OCI-LY1 (cell line): Measurements from ENCODE around the gene TSN.
A peak's percentile ranks its signal among the peaks of the same experiment; 100 is the strongest.

Experiments used
- H2AFZ ChIP-seq: fragments of 200-600 bp; sonication (generic), shearing (Covaris generic); 2 replicates; pipeline ENCODE4 v1.6.0; 2014; ENCODE audit warnings: antibody characterized with exemption, mild to moderate bottlenecking, low read length
- H3F3A ChIP-seq: fragments of 200-600 bp; sonication (generic), shearing (Covaris generic); 2 replicates; pipeline ENCODE4 v1.6.0; 2014; ENCODE audit warnings: mild to moderate bottlenecking, antibody characterized with exemption, low read length, moderate library complexity; ENCODE audit not compliant: insufficient read depth
- H3K27ac ChIP-seq: fragments of 200-600 bp; sonication (generic); 2 replicates; pipeline ENCODE4 v1.5.1; 2014; ENCODE audit warnings: low read length, mixed run types, mild to moderate bottlenecking, low read depth; ENCODE audit not compliant: poor library complexity, severe bottlenecking
- H3K27me3 ChIP-seq: fragments of 200-600 bp; sonication (generic); 2 replicates; pipeline ENCODE4 v1.6.0; 2014; ENCODE audit warnings: antibody characterized with exemption, mild to moderate bottlenecking, low read length, moderate library complexity; ENCODE audit not compliant: insufficient read depth
- H3K36me3 ChIP-seq: fragments of 200-600 bp; sonication (generic); 2 replicates; pipeline ENCODE4 v1.6.1; 2014; ENCODE audit warnings: mild to moderate bottlenecking, antibody characterized with exemption, low read length, moderate library complexity, mixed read lengths; ENCODE audit not compliant: insufficient read depth
- H3K4me1 ChIP-seq: fragments of 200-600 bp; sonication (generic); 2 replicates; pipeline ENCODE4 v1.5.1; 2014; ENCODE audit warnings: mild to moderate bottlenecking, low read length, moderate library complexity; ENCODE audit not compliant: insufficient read depth, severe bottlenecking
- H3K4me2 ChIP-seq: fragments of 200-600 bp; sonication (generic), shearing (Covaris generic); 2 replicates; pipeline ENCODE4 v1.6.1; 2014; ENCODE audit warnings: low read length
- H3K4me3 ChIP-seq: fragments of 200-600 bp; sonication (generic); 2 replicates; pipeline ENCODE4 v1.5.1; 2014; ENCODE audit warnings: low read length, low read depth, mild to moderate bottlenecking, mixed read lengths; ENCODE audit not compliant: poor library complexity, severe bottlenecking
- H3K79me2 ChIP-seq: fragments of 200-600 bp; shearing (Covaris generic); 2 replicates; pipeline ENCODE4 v1.6.1; 2016; ENCODE audit warnings: mixed run types, low read length, mixed read lengths; ENCODE audit not compliant: insufficient read depth
- H3K9ac ChIP-seq: fragments of 200-600 bp; sonication (generic), shearing (Covaris generic); 2 replicates; pipeline ENCODE4 v1.6.1; 2014; ENCODE audit warnings: mild to moderate bottlenecking, low read length, mixed read lengths
- H3K9me2 ChIP-seq: fragments of 200-600 bp; sonication (generic), shearing (Covaris generic); 2 replicates; pipeline ENCODE4 v1.6.1; 2014; ENCODE audit warnings: low read depth, mild to moderate bottlenecking, low read length, mixed read lengths
- H3K9me3 ChIP-seq: fragments of 200-600 bp; shearing (Covaris generic); 2 replicates; pipeline ENCODE4 v1.6.1; 2014; ENCODE audit warnings: low read length, mixed read lengths
- H4K20me1 ChIP-seq: fragments of 200-600 bp; sonication (generic), shearing (Covaris generic); 2 replicates; pipeline ENCODE4 v1.6.0; 2016; ENCODE audit warnings: mild to moderate bottlenecking, low read length; ENCODE audit not compliant: insufficient read depth
- CTCF ChIP-seq: fragments of 200-600 bp; sonication (generic), shearing (Covaris generic); IDR thresholded peaks from 2 replicates; pipeline ENCODE4 v1.5.1; 2017; ENCODE audit warnings: mild to moderate bottlenecking, antibody characterized with exemption, low read length, moderate library complexity, mixed read lengths
- EZH2 ChIP-seq: fragments of 200-600 bp; sonication (generic), shearing (Covaris generic); IDR thresholded peaks from 2 replicates; pipeline ENCODE4 v1.8.0; 2017; ENCODE audit warnings: borderline replicate concordance, mixed run types, mild to moderate bottlenecking, antibody characterized with exemption, low read length, moderate library complexity, mixed read lengths

TSN gene

DNA sequence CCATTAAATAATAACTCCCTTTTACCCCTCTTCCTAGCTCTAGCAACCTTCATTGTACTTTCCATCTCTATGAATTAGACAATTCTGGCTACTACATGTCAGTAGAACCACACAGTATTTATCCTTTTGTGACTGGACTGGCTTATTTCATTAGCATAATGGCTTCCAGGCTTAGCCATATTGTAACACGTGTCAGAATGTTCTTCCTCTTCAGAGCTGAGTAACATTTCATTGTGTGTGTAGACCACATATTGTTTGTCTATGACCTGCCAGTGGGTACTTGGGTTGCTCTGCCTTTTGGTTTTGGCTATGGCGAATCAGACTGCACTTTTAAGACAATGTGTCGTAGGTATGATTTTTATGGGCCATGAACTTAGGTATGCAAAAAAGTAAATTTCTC lies 20.9 kb downstream of the TSN start:
- Histone ChIP-seq H3K79me2 (no peaks in the 10 kb centered on the region), H3K27ac (peak overlapping the region; percentile 11), H3K9ac (no peak overlapping the region), H3K9me3 (no peaks in the 10 kb centered on the region), H3K4me1 (peaks cover 52% of the 10 kb centered on the region), H3F3A (no peaks in the 10 kb centered on the region), H4K20me1 (no peaks in the 10 kb centered on the region), H3K4me2 (no peak overlapping the region), H2AFZ (no peak overlapping the region), H3K36me3 (no peaks in the 10 kb centered on the region), H3K9me2 (no peaks in the 10 kb centered on the region), H3K4me3 (no peak overlapping the region), H3K27me3 (no peaks in the 10 kb centered on the region)
- TF ChIP-seq CTCF (no peak), EZH2 (no peak)

DNA sequence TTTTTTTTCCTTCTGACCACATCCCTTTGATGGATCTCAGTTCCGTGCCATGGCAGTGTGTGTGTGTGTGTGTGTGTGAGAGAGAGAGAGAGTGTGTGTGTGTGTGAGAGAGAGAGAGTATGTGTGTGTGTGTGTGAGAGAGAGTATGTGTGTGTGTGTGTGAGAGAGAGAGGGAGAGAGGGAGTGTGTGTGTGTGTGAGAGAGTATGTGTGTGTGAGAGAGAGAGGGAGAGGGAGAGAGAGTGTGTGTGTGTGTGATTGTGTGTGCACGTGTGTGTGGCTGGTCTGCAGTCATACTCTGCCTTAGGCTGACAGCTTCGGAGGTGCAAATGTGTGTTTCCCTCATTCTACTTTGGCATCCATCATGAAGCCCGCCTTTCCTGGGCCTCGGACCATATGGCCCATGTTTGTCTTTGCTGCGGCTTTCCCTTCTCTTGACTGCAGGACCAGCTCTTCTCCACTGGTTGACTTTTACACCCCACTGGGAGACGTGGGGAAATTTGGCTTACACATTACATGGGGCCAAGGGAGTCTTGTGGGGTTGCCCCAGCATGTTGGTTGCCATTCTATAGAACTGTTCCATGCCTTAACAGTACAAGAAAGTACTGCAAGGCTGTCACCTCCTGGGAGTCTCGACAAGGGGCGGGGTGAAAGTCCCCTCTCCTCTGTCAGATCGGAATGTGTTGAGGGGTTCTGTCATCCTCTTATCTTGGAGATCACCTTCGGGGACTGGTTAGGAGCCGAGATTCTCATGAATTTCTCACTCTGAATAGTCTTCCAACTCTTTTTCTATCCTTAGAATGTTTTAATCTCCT lies 21.6 kb downstream of the TSN start:
- no peak overlapping the region for H3K9ac ChIP-seq
- H3F3A ChIP-seq: no peaks in the 10 kb centered on the region
- TF ChIP-seq CTCF: no peak
- no peak for TF ChIP-seq EZH2
- no peak overlapping the region for H2AFZ ChIP-seq
- H4K20me1 ChIP-seq: no peaks in the 10 kb centered on the region
- peaks cover 49% of the 10 kb centered on the region for H3K4me1 ChIP-seq
- no peak overlapping the region for H3K4me3 ChIP-seq
- no peak overlapping the region for H3K4me2 ChIP-seq
- H3K27me3 ChIP-seq: no peaks in the 10 kb centered on the region
- H3K9me2 ChIP-seq: no peaks in the 10 kb centered on the region
- peak overlapping the region; percentile 11 for H3K27ac ChIP-seq
- no peaks in the 10 kb centered on the region for H3K79me2 ChIP-seq
- no peaks in the 10 kb centered on the region for H3K36me3 ChIP-seq
- no peaks in the 10 kb centered on the region for H3K9me3 ChIP-seq

GRCh38 chr2:121777699-121778058 lies 22.2 kb downstream of the TSN start:
- no peaks in the 10 kb centered on the region for H3K36me3 ChIP-seq
- no peak for TF ChIP-seq EZH2
- TF ChIP-seq CTCF: no peak
- H4K20me1 ChIP-seq: no peaks in the 10 kb centered on the region
- H3K9me2 ChIP-seq: no peaks in the 10 kb centered on the region
- peak overlapping the region; percentile 11 for H3K27ac ChIP-seq
- no peaks in the 10 kb centered on the region for H3K27me3 ChIP-seq
- no peaks in the 10 kb centered on the region for H3K9me3 ChIP-seq
- no peaks in the 10 kb centered on the region for H3K79me2 ChIP-seq
- H3K4me1 ChIP-seq: peaks cover 43% of the 10 kb centered on the region
- no peak overlapping the region for H3K4me2 ChIP-seq
- no peaks in the 10 kb centered on the region for H3F3A ChIP-seq
- H3K9ac ChIP-seq: no peak overlapping the region
- no peak overlapping the region for H3K4me3 ChIP-seq
- no peak overlapping the region for H2AFZ ChIP-seq
